ENCODE results near the gene SLX4IP.
A peak's percentile ranks its signal among the peaks of the same experiment; 100 is the strongest.

SLX4IP gene

DNA sequence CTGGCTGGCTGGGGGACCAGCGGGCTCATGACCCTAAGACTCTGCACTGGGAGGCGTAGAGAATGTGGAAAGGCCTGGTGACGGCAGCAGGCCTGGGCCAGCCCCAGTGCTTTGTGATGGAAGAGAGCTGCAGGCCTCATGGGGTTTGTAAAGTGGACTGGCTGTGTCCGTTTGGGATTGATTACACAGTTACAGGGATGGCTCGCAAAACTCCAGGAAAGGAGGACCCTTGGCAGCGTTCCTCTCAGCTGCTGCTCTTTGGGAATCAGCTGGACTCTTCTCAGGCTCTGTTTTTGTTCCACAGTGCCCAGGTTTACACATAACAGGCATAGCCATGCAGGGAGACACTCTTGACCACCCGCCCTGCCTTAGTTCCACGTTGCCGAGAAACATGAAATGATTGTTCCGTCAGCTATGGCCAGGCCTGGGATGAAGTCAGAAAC is 89.0 kb downstream of the SLX4IP start:
- DNase-seq = peak; percentile 61

DNA sequence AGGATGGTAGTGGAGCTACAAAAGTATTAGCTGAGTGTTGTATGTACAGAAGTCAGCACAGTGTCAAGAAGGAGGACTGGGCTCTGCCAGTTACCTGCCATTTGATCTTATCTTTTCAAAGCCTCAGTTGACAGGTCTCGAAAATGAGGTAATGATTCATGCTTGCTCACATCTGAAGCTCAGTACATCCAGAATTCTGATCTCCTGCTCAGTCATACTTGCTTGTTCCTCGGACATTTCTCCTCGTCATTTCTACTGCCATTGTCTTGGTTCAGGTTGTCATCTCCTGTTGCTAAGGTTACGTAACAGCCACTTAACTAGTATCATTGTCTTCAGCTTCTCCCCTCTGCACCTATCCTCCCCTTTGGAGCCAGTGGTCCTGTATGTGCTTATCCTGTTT is 89.5 kb downstream of the SLX4IP start:
- DNase-seq = no peak

DNA sequence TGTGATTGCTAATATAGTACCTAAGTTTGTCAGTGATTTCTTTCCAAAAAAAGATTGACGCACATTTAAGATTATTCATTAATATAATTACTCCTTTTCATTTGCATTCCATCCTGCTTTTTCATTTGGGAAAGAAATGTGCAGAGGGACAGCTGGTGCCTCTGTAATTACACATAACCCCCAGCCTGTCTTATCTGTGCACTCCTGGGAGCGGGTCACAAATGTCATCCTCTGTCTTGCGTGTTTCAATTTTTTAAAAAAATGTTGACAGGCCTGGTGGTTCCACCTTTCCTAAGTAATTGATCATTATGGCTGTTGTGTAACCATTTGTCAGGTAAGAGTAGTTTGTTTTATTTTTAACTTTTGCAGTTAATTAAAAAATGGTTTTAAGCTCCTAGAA is 92.7 kb downstream of the SLX4IP start:
- no peak for DNase-seq

DNA sequence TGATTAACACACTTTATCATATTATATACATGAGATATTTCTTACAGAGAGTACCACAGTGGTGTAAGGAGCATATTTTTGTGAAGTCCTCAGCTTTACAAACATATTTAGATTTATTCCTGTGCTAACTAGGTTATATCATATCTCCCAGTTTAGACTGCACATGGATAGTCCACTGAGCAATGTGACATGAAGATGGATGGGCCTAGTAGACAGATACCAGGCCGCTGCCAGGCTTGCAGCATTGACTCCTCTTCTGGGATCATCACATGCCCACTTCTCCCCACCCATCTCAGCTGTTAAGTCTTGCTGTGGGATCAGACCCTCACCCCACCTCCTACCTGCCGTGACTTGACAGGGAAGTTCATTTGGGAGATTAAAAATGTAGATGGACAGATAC is 95.8 kb downstream of the SLX4IP start:
- DNase-seq = no peak

DNA sequence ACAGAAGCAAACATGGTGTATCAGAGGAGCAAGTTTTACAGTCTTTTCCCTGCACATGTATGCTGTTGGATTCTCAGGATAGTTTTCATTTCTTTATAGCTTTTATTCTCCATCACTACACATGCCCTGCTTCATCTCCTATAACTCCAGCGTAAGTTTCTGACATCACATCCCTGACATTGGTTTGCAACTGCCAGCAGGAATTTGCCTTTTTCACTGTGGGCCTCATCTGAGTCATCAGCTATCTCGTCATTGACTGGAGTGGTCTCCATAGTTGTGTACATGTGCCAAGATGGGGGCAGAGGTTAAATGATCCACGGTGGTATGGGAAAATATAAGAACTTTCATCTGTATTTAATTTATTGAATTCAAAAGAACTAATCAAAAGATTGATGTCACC is 96.7 kb downstream of the SLX4IP start:
- DNase-seq = no peak

DNA sequence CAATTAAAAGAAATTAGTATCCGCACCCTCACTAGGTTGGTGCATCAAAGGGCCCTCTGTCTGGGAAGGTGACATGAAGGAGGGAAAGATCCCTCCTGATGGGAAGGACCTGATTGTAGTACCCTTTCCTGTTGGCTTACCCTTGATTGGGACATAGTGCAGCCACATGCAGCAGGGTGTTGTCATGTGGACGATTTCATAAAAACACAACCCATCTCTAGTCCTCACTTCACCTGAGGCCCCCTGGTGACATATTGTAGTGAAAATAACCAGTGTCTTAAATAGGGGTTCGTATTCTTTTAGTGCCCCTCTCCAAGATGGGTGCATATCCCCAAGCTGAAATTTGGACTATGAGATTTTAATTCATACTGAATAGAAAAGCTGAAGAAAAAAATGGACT is 97.3 kb downstream of the SLX4IP start:
- no peak for DNase-seq

DNA sequence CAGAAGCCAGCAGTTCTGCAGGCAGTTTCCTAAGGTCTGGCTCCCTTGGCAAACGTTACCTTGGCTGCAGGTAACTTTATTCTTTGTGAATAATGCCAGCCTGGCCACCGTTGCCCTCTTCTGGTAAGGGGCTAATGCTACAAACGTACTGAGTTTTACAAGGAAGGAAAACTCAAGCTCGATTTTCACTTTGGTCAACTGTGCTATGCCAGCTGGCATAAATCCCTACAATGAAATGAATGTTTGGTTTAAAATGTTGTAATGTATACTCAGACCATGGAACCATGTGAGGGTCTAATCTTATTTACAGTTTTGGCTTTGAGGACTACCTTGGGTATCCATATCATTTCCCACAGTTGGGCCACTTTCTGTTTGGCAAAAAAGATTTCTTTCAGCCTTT is 101.4 kb downstream of the SLX4IP start:
- DNase-seq = no peak

DNA sequence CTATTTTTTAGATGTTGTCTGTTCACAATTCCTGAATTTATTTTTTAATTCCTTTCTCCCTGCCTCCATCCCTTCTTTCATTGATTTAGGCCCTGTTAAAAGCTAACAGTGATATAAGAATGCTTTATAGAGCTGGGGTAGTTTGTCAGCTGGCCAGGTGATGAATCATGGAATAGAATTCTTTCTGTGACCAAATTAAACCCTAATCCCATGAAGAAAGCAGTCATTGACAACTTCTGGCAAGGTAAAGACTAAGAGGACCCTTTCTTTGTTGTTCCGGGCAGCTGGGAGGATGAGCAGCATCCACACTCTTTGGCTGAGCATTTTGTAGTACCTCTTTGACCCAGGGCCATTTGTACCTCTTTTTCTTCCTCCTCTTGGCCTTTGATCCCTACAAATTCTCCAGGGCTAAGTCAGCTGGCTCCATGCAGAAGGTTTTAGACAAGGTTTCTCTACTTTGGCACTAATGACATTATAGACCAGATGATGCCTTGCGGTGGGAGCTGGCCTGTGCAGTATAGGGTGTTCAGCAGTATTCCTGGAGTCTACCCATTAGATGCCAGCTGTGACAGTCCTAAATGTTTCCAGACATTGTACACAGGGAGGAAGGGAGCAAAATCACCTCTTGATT is 102.9 kb downstream of the SLX4IP start:
- no peak for DNase-seq

DNA sequence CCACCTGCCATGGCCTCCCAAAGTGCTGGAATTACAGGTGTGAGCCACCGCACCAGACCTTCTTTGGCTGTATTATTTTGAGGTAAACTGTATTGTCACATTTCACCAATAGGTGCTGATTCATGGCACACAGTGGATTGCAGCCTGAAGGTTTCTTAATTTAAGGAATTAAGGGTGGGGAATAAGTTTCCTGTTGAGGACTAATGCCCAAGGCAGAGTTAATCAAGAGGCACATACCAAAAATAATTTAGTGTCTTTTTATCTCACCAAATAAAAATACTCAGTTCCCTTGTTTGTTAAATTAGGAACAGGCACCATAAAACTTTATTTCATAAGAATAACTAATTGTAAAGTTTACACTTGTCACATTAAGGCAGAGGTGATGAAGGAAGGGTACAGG is 103.7 kb downstream of the SLX4IP start:
- no peak for DNase-seq

DNA sequence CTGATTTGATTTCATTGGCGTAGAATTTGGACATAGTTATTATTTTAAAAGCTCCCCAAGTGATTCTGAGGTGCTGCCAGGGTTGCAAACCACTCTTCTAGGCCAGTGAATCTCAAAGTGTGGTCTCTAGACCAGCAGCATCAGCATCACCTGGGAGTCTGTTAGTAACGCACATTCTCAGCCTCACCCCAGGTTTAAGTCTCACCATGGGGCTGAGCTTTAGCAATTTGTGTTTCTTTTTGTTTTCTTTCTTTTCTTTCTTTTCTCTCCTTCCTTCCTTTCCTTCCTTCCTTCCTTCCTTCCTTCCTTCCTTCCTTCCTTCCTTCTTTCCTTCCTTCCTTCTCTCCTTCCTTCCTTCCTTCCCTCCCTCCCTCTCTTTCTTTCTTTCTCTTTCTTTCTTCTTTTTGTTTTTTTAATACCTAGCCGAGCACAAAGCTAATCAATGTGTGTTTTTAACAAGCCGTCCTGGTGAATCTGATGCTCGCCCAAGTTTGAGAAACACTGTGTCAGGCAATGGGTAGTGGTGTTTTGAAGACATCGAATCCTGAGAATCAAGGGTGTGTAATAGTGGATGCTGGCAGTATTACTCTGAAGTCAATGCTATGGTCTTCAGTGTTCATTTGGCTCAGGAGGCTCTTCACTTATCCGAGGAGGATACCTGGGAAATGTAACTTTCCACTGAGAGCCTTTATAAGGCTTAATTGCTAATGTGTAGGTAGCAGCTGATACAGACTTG is 104.9 kb downstream of the SLX4IP start:
- no peak for DNase-seq

DNA sequence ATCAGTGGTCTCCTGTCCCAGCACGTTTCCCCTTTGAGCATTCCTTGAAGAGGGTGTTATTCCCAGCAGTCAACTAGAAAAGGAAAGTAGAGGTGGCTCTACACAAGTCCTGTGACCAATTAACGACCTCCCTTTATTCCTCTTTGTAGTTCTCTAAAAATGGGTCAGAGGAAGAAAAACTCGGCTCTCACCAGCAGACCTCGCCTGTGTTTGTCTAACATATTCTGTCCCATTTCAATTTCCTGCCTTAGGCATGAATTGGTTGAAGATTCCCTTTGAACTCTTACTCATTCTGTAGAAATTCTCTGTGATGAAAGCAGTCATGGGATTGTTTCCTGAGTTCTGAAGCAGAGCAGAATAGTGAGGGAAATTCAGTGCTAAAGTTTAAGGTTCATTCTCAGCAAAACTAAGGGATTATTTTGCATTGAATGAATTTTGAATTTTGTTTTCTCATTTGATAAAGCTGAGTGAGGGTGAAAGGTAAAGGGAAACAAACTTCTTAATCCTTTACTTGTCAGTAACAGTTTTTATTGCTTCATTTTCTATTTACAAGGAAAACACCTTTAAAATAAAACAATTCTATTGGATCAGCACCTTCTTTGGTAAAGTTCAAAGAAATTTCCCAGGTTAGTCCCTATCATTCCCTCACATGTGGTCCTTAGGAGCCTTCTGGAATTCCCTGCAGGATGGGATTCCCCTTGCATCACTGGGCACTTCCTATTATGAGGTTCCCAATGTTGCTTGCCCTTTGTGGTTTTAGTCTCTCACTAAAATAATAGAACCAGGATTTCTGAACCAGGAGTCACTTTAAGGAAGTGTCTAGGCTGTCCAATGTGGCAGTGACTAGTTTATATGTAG is 105.8 kb downstream of the SLX4IP start:
- no peak for DNase-seq

DNA sequence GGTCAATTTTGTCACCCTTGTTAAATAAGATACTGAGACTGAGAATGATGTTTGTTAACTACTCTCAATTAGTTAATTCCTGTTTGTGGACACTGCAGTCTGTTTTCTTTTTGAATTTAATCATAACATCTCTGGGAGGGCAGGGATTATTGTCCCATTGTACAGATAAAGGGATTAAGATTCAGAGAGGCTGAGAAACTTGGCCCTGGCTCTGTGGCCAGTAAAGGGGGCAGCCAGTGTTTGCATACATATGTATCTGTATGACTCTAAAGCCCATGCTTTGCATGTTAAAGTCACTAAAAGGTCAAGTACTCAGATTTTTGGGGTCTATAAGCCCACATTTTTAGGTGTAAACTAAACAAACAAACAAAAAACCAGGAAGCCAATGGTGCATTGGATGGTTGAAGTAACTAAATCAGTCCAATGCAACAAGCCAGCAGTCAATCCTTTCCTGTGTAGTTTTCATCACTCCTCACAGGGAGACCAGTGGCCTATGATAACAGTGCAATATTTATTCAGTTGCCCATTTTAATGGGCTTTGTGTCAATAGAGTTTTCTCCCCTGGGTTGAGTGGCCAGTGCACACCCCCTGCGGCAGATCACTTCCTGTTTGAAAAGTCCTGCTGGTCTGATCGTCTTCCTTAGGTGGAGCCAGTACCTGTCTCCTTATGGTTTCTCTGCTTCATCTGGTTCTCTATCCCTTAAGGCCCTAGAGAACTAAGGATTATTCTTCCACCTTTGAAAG is 106.7 kb downstream of the SLX4IP start:
- DNase-seq = no peak

DNA sequence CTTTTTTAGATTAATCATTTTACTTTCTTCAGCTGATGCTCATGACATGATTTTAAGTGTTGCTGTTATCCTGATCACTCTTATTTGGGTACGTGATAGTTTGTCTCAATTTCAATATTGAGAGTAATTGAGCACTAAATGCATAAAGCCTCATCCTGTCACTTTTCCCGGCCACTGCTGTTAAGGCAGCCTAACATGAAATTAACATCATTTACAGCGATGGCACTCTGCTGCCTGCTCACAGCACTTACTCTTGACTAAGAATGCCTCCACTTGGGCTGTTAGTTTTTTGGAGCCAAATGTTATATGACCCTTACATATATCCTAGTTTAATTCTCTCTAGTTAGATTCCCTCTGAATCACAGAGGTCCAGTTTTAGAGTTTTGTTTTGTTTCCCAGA is 107.3 kb downstream of the SLX4IP start:
- DNase-seq = no peak

DNA sequence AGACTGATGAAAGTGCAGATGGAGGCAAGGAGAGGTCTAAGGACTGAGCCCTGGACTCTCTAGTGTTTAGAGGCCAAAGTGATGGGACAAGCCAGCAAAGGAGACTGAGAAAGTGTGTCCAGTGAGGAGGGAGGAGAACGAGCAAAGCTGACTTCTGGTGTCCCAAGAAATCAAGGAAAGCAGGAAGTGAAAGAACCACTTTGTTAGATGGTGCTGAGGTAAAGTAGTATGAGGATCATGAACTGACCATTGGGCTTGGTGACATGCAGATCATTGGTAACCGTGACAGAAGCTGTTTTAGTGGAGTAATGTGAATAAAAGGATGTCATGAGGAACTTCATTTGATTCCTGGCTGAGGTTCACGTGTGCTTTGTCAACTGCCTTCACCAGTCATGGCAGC is 108.4 kb downstream of the SLX4IP start:
- DNase-seq = no peak

DNA sequence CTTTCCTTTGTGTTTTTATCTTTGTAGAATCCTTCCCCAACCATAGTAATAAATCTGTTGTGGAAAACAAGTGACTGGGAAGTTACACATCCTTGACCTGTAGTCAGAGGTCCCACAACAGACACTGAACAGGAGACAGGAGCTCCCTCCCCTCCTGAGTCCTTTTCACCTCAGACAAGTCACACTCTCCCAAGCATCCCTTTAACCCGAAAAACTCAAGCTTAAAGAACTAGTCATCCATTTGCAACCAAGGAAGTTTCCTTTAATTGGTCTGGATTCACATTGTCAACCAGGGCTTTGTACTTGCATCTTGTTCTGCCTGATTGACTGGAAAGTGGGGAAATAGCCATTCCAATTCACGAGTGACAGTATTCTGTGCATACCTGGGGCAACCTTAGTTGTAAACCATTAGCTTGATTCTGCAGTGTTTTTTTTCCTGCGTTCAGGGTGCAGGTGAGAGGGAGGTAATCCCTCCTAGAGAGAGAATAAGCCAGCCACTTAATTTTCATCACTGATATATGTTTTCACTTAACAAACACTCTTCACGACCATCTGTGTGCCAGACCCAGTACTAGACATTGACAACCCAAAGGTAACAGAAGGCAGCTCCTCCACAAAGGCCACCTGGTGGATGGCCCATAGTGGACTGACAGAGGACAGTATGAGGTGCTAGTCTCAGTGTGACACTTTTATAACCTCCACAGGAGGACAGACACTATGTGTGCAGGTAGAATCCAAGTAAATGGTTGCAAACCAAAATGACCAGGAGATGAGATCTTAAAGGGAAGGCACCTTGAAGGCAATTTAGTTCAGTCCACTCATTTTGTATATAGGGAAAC is 112.4 kb downstream of the SLX4IP start:
- no peak for DNase-seq

DNA sequence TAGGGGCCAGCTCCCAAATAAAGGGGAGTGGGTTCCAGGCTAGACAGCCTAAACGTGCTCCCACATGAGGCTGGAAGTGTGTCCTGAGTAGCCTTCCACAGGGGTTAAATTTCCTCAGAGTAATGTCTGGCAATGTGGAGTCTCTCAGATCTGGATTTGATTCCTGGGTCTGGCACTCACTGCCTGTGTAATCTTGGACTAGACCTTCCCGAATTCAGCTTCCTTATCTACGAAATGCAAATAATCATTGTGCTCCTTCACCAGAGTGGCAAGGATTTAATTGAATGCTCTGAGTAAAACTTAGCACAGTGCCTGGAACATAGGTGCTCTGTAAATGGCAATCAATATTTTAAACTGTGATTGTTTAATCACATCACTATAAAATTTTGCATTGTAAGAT is 114.4 kb downstream of the SLX4IP start:
- no peak for DNase-seq

DNA sequence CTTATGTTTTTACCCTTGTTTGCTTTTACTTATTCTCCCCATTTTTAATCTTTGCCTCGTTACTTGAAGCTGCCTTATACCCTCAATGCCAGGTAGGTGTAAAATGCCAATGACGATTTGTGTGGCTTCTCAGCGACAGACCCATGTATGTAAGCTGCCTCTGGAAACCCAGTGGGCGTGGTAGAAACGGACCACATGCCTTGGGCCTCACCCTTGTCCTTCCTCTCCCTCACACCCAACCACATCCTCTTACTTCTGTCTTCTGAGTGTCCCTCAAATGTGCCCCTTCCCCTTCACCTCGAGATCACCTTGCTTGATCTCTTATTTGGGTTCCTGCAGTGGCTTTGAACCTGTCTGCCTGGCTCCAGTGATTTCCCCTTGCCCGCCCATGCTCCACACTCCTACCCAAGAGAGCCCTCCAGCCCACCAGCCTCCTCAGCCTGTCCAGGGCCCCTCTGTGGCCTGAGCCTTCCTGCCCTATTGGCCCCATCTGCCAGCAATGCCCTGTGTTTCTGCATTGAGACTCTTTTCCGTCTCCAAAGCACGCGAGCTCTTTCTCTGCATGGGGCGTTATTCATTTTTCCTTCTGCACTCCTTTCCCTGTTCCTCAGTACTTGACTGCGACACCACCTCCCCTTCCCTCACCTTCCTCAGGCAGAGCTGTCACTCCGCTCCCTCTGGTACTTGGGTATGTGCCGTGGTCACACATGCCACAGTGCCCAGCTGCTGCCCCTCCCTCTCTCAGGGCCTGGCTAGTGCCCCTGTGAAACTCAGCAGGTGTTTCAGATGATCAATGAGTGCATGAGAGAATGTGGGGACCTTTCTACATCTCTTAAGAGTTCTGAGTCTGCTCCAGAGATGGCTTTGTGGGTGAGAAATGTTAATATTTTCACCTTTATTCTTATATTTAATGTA is 115.4 kb downstream of the SLX4IP start:
- DNase-seq = no peak

DNA sequence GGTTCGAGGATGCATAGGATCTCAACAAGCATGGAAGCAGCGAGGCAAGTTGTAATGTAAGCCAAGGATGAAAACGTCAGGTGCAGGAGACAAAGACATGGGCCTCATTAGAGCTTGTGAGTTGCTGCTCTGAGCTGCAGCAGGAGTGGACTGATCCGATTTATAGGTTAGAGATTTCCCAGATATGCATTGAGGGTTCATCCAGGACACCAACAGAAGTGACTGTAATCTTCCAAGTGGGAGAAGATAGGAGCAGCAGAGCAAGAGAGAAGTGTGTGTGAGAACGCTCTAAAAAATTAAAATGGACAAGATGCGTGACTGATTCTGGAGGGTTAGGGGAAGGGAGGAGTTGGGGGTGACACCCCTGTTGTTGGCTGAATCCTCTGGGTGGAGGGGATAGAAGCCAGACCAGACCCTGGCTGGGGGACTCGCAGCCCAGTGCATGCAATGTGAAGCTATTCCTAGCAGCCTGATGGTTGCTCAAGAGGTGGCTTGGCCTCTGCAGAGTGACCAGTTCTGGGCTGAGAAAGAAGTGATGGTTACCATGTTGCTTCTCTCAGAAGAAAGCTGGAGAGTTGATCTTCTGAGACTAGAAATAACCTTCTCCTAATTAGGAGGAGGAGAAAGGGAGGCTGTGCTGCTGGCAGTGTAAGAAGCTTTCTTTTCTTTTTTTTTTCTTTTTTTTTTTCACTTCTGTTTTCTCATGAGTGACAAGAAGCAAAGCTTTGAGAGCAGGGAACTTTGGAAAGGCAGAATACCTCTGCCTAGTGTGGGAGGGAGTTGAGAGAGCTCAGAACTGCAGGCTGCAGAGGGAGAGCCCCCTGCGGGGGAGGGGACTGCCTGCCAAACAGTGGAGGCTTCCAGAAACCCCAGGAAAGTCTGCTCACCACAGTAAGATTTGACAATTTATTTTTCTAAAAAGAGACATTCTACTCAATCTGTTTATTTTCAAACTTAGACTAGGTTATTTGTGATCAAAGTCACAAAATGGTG is 116.9 kb downstream of the SLX4IP start:
- no peak for DNase-seq

DNA sequence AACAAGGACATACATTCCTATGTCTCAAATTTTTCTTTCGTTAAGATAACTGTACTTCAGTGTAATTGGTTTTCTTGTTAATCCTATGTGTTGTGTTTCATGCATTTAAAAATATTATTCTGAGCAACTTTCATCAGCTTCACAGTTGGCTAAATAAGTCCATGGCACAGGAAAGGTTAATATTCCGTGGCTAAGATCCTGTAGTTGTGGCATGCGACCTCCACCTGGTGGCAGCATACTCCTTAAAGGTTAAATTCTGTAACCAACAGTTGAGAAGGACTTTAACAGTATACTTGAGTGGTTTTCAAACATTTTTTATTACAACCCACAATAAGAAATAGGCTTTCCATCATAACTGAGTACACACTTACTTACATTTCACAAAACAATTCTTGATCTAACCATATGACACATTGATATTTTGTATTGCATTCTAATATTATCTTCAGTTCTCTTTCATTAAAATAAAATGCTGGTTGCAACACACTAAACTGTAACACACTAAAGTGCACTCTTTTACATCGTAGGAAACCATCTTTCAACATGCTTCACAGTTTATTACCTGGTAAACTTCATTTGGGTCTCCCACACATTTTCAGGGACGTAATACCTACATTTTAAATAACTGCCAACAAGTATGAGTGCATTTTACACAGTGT is 118.3 kb downstream of the SLX4IP start:
- DNase-seq = peak; percentile 64
